ENCODE results near the gene ESPN.

The ESPN gene

DNA sequence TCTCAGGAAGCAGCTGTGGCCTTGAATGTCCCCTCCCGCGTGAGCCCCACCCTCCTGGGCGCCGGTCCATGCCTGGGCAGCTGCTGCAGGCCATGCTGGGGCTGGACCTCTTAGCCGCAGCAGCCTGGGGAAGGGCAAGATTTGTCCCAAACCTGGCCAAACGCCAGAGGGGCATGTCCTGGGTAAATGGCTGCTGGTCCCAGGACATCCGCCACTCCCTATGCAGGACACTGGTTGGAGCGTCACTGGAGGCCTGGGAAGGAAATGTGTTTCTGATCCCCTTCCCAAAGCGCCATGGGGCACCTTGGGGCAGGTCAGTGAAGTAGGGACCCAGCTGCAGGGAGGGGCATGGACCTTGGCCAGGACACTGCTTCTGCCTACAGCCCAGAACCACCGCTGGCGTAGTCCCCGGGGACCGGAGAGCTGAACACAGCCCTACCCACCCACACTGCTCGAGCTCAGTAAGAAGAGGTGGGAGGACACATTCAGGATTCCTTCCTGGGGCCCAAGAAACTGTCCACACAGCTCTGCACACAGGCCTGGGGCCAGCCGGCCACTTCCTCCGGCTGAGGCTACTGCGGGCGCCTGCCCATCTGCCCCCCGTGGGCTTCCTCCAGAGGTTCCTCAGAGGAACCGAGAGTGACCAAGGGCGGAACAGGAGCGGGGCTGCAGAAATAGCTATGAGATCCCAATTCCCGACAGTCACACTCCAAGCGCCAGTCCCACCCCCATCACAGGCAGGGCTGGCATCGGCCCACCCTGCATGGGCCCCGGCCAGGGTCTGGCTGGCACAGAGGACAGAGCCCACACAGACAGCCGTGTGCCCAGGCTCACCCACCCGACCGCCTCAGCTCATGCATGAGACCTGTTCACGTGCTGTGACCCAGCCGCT is 77.7 kb downstream of the ESPN start:
- H3K27ac ChIP-seq, result no peak overlapping the region
- no peak for TF ChIP-seq ZFX (IDR thresholded peaks at IDR 0.05; ENCODE audit: borderline replicate concordance)
- TF ChIP-seq, protein P1, sequence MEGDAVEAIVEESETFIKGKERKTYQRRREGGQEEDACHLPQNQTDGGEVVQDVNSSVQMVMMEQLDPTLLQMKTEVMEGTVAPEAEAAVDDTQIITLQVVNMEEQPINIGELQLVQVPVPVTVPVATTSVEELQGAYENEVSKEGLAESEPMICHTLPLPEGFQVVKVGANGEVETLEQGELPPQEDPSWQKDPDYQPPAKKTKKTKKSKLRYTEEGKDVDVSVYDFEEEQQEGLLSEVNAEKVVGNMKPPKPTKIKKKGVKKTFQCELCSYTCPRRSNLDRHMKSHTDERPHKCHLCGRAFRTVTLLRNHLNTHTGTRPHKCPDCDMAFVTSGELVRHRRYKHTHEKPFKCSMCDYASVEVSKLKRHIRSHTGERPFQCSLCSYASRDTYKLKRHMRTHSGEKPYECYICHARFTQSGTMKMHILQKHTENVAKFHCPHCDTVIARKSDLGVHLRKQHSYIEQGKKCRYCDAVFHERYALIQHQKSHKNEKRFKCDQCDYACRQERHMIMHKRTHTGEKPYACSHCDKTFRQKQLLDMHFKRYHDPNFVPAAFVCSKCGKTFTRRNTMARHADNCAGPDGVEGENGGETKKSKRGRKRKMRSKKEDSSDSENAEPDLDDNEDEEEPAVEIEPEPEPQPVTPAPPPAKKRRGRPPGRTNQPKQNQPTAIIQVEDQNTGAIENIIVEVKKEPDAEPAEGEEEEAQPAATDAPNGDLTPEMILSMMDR (IDR thresholded peaks at IDR 0.05), result no peak

DNA sequence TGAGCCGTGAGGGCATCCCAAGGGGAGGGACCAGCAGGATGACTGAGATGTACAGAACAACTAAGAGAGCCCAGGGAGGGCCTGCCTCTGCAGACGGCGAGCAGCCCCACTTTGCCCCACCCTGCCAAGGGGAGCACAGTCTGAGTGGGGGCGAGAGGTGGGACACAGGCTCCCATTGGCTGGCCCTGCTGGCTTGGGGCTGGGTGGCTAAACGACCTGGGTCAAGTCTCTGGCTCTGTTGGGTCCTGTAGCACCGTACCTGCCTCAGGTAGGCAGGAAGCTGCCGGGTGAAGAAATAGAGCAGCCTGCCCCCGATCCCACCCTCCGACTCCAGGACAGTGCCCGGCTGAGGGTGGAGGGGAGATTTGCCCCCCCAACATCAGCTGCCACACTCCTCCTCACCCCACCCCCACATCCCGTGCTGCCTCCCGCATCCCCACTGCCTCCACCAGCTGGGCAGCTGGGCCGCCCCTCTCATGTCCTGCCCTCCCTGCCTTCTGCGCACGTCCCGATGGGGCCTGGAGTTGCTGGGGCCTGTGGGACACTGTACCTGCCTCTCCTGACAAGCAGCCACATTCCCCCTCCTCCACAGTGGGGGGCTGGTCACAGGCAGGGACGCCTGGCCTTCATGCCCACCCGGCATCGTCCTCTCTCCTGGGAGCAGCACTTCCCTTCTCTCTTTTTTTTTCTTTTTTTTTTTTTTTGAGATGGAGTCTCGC is 79.5 kb downstream of the ESPN start:
- TF ChIP-seq, protein P1 (IDR thresholded peaks at IDR 0.05), result no peak
- TF ChIP-seq ZFX (IDR thresholded peaks at IDR 0.05; ENCODE audit: borderline replicate concordance), result no peak

DNA sequence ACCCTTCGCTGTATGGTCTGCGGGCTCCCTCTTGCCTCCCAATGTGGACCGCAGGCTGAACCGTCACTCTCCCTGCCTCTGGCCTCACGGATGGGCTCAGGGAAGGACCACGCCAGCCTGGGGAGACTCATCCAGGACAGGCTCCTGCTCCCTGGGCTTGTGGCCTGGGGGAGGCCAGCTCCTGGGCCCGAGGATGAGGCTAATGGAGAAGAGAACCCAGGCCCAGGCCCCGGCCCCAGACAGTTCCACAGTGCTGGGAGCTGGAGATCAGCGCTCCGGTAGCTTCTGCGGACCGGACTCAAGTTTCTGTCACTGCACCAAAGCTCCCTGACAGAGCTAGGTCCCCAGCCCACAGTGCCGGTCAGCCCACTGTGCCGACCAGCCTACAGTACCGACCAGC is 80.3 kb downstream of the ESPN start:
- no peak overlapping the region for H3K27ac ChIP-seq
- no peak for TF ChIP-seq ZFX (IDR thresholded peaks at IDR 0.05; ENCODE audit: borderline replicate concordance)
- TF ChIP-seq, protein P1 (IDR thresholded peaks at IDR 0.05), result no peak

More for the DNA sequence above, 79.5 kb downstream of the ESPN start:
- H3K27ac ChIP-seq, result no peak overlapping the region

DNA sequence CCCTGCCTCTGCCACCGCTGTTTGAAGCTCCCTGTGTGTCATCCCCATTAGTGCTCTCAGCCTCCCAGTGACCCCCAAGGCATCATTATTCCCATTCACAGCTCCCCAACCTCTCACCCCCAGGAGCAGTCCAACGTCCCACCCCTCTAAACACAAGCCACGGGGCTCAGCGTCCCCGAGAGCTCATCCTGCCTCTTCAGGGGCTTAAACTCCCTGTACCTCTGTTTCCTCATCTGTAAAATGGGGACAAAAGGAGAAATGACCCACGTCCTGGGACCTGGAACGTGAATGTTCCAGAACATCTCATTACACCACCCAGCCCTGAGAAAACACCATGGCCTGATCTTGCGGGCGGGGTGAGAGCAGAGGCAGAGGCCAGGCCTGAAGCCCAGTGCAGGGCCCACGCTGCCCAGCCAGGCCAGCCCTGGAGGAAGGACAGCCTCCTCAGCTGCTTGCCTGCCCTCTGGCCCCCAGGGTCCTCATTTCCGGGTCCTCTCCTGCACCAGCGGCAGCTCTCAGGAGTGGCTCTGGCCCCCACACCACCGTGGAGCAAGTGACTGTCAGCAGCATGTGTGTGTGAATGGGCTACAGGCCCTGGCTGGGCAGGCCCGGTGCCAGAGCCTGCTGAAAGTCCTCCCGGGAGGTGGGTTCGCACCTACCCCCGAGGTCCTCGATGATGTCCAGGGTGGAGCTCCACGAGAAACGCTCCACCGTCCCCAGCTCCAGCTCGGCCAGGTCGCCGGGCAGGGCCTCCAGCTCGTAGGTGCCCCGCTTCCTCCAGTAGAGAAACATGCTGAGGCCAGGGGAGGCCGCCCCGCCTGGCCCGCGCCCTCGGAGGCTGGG is 81.0 kb downstream of the ESPN start:
- TF ChIP-seq ZFX (IDR thresholded peaks at IDR 0.05; ENCODE audit: borderline replicate concordance), result no peak
- TF ChIP-seq, protein P1 (IDR thresholded peaks at IDR 0.05), result no peak
- no peak overlapping the region for H3K27ac ChIP-seq

DNA sequence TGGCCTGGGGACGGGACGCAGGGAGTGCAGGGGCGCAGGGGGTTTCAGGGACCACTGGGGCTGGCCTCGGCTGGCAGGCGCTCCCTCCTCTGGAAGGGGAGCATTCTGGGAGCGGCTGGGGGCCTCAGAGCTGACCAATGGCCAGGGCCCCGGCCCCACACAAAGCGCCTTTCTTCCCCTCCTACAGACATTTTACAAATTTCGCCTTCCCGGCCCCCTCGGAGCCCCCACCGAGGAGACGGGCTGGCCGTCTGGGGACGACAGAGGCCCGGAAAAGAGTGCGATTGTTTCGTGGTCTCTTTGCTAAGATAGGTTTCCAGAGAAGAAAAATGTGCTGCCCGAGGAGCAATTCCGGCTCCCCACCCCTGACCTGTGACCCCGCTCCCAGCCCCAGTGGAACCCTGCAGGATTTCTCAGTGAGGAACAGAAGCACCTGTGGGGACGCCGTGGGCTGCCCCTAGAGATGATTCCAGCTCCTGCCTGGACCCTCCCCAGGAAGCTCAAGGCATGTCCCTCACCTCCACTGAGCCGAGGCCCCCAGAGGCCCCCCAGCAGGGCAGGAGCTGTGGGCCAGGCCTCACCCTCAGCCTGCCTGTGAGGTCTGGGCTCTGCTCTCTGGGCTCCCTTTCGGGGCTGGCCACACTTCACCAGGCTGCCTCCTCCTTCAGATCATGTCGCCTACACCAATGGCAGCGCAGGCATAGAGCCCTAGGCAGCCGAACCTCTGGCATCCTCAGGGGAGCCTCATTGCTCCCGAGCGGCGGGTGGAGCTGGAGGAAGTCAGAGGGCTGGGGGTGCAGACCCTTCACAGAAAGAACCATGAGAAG is 81.8 kb downstream of the ESPN start:
- TF ChIP-seq, protein P1 (IDR thresholded peaks at IDR 0.05), result no peak
- TF ChIP-seq ZFX (IDR thresholded peaks at IDR 0.05; ENCODE audit: borderline replicate concordance), result no peak
- H3K27ac ChIP-seq, result no peak overlapping the region

DNA sequence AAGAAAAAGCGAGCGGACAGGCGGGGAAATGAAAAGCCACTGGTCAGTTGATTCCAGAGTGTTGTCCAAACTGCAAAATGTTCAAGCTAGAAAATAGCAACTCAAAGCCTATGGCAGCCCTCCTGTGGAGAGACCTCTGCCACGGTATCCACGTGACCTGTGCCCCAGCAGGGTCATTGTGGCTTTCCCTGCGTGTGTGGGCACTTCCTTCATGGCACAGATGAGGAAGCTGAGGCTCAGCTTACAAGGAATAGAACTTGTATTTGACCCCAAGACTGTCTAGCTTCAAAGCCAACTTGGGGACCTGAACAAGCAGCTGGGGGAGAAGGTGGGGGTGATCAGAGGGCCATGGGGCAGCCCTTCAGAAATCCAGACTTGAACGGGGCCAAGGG is 82.5 kb downstream of the ESPN start:
- TF ChIP-seq, protein P1 (IDR thresholded peaks at IDR 0.05), result no peak
- no peak for TF ChIP-seq ZFX (IDR thresholded peaks at IDR 0.05; ENCODE audit: borderline replicate concordance)
- no peak overlapping the region for H3K27ac ChIP-seq

All from 22Rv1 (cell line).